ENCODE results near the gene IFITM2. TPM values are rescaled to one million over a fixed set of nuclear protein-coding genes. Genes with fewer than 3 reads are reported as not detected.
"Not testable (repeated sequence)": the region's sequence is repeated elsewhere in the genome, so short reads cannot be mapped to it uniquely, and the experiment has no call there.

Gene IFITM2
- total RNA-seq, 1 donor from 2014 or later: 253 TPM

DNA sequence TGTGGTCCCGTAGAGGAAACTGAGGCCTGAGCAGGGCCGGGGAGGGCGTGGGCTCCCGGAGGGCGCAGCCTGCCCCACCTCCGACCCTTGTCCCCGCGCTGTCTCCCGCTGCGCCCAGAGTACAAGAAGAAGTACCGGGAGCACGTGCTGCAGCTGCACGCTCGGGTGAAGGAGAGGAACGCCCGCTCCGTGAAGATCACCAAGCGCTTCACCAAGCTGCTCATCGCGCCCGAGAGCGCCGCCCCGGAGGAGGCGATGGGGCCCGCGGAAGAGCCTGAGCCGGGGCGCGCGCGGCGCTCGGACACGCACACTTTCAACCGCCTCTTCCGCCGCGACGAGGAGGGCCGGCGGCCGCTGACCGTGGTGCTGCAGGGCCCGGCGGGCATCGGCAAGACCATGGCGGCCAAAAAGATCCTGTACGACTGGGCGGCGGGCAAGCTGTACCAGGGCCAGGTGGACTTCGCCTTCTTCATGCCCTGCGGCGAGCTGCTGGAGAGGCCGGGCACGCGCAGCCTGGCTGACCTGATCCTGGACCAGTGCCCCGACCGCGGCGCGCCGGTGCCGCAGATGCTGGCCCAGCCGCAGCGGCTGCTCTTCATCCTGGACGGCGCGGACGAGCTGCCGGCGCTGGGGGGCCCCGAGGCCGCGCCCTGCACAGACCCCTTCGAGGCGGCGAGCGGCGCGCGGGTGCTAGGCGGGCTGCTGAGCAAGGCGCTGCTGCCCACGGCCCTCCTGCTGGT is 27.5 kb upstream of the IFITM2 start:
- ATAC-seq (peak; percentile 20), DNase-seq (ENCODE audit: missing footprints) (peak; percentile 80)
- intact Hi-C loops (cut with DNase I): no loop called here

DNA sequence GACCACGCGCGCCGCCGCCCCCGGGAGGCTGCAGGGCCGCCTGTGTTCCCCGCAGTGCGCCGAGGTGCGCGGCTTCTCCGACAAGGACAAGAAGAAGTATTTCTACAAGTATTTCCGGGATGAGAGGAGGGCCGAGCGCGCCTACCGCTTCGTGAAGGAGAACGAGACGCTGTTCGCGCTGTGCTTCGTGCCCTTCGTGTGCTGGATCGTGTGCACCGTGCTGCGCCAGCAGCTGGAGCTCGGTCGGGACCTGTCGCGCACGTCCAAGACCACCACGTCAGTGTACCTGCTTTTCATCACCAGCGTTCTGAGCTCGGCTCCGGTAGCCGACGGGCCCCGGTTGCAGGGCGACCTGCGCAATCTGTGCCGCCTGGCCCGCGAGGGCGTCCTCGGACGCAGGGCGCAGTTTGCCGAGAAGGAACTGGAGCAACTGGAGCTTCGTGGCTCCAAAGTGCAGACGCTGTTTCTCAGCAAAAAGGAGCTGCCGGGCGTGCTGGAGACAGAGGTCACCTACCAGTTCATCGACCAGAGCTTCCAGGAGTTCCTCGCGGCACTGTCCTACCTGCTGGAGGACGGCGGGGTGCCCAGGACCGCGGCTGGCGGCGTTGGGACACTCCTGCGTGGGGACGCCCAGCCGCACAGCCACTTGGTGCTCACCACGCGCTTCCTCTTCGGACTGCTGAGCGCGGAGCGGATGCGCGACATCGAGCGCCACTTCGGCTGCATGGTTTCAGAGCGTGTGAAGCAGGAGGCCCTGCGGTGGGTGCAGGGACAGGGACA is 26.7 kb upstream of the IFITM2 start:
- no peak for ATAC-seq
- peak; percentile 87 for DNase-seq (ENCODE audit: missing footprints)
- intact Hi-C loops (cut with DNase I): no loop called here

DNA sequence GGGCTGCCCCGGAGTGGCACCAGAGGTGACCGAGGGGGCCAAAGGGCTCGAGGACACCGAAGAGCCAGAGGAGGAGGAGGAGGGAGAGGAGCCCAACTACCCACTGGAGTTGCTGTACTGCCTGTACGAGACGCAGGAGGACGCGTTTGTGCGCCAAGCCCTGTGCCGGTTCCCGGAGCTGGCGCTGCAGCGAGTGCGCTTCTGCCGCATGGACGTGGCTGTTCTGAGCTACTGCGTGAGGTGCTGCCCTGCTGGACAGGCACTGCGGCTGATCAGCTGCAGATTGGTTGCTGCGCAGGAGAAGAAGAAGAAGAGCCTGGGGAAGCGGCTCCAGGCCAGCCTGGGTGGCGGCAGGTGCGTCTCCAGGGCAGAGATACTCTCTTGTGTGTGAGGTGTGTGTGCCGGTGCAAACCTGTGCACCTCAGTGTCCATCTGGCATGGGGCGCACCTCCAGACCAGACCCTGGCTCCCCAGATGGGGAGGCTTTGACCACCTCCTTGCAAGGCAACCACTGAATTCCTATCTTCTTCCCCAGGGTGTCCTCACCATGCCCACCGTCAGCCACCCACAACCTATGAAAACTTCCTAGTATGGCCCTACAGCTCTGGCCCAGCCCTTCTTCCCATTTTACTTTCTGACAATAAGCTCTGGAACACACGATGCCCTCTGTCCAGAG is 26.0 kb upstream of the IFITM2 start:
- DNase-seq (ENCODE audit: missing footprints) (no peak), ATAC-seq (no peak)
- intact Hi-C loops (cut with DNase I): no loop called here

DNA sequence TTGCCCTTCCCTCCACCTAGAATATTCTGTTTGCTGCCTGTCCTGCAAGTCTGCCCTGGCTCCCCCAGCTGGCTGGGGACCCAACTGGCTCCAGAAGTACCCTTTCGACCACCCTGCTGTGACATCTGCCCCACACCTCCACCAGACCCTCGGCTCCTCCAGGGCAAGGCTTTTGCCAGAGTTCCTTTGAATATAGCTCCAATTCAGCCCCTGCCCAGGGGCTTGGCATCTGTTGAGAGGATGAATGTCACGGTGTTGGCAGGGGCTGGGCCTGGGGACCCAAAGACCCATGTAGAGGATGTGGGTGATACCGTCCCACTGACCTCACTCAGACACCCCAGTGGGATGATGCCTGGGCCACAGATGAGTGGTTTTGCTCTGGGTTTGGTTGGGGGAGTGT is 25.4 kb upstream of the IFITM2 start:
- ATAC-seq (no peak), DNase-seq (ENCODE audit: missing footprints) (no peak)
- intact Hi-C loops (cut with DNase I): no loop called here

DNA sequence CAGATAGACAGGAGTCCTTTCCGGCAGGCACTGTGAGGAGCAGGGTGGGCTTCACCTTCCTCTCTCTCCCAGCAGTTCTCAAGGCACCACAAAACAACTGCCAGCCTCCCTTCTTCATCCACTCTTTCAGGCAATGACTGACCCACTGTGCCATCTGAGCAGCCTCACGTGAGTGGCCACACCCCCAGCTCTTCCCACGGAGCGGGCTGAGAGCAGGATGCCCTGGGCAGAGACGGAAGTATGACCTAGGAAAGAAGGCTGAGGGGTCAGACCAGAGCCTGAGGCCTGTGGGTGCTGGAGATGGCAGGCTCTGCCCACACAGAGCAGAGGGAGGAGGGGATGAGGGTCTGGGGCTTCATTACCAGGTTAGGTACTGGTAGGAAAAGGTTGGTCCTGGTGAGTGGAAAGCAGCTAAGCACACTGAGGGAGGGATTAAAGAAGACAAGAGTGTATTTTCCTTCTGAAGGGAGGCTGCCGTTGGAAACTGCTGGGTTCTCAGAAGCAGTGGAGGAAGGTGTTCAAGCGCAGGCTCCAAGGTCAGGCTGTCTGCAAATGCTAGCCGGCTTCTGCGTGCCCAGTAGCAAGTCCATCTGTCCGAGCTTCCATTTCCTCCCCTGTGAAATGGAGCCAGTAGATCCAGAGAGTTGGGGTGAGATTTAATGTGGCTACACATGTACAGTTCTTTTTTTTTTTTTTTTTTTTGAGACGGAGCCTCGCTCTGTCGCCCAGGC is 24.8 kb upstream of the IFITM2 start:
- ATAC-seq (no peak), DNase-seq (ENCODE audit: missing footprints) (no peak)
- intact Hi-C loops (cut with DNase I): no loop called here

DNA sequence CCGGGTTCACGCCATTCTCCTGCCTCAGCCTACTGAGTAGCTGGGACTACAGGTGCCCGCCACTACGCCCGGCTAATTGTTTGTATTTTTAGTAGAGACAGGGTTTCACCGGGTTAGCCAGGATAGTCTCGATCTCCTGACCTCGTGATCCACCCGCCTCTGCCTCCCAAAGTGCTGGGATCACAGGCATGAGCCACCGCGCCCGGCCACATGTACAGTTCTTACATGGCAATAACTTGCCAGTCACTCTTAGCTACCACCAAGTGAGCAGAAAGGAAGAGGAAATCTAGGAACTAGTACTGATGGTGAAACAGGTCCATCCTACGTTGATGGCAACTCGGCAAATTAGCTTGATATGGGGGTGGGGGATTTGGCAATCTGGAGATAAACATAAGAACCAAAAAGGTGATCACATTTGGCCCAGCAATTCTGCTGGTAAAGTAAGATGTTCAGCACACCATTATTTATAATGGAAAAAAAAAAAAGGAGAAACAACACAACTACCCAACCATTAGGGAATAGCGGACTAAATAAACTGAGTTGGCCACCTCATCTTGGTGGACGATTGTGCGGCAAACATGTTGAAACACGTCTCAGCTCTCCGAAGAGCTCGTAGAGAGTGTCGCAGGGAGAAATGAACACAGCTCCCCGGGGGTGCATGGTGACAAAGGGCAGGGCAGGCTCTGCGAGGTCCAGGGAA is 24.1 kb upstream of the IFITM2 start:
- DNase-seq (ENCODE audit: missing footprints): peak; percentile 20

DNA sequence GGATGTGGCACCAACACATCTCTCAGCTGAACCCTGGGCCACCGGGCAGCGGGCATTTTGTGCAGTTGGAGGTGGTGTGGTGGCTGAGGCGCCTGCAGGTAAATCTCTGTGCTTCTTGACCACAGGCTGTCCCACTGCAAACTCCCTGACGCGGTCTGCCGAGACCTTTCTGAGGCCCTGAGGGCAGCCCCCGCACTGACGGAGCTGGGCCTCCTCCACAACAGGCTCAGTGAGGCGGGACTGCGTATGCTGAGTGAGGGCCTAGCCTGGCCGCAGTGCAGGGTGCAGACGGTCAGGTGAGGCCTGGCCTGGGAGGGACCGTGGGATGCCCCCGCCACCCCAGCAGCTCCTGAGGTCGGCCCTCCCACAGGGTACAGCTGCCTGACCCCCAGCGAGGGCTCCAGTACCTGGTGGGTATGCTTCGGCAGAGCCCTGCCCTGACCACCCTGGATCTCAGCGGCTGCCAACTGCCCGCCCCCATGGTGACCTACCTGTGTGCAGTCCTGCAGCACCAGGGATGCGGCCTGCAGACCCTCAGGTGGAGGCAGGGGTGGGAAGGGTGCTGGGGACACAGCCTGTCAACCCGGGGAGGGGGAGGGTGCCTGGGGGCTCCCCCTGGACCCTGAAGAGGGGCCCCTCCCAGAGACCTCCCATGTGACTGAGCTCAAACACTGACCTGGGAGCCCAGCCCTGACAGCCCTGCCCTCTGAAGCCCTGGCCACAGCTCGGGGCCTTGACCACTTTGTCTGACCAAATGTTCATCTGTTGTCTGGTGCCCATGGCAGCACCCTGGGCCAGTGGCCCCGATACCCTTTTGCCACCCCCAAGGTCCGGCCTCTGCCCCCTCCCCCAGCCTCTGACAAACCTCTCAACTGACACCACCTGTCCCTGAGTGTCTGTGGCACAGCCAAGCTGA is 23.3 kb upstream of the IFITM2 start:
- no peak for ATAC-seq
- intact Hi-C loops (cut with DNase I): no loop called here
- peak; percentile 54 for DNase-seq (ENCODE audit: missing footprints)

More for the DNA sequence above, 24.1 kb upstream of the IFITM2 start:
- intact Hi-C loops (cut with DNase I): no loop called here
- no peak for ATAC-seq

DNA sequence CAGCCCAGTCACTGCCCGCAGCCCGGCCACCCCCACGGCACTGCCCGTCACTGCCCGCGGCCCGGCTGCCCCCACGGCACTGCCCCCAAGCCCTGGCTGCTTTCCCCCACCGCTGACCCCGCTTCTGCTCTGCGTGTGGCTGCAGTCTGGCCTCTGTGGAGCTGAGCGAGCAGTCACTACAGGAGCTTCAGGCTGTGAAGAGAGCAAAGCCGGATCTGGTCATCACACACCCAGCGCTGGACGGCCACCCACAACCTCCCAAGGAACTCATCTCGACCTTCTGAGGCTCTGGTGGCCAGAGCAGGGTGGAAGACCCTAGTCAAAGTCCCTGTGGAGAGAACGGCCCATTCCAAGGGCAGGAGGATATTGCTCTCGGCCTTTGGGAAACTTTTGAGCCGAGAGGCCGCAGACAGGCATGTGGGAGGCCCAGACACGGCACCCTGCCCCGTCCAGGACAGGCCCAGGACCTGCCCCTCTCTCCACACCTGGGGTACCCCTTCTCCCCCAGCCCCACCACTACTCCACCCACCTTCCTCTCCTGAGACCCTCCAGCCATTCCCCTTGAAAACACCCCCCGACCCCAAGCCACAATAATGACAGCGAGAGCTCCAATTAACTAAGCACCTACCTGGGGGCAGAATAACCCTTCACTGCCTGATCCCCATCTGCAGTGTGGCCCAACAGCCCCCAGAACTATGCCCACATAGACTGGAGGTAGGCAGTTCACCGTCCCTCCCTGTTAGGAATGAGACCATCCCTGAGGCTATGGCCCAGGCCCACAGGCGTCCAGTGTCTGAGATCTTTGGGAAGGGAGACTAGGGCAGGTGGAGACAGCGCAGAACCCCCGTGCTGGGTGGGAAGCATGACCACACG is 22.4 kb upstream of the IFITM2 start:
- intact Hi-C loops (cut with DNase I): no loop called here
- ATAC-seq: no peak
- peak; percentile 60 for DNase-seq (ENCODE audit: missing footprints)

DNA sequence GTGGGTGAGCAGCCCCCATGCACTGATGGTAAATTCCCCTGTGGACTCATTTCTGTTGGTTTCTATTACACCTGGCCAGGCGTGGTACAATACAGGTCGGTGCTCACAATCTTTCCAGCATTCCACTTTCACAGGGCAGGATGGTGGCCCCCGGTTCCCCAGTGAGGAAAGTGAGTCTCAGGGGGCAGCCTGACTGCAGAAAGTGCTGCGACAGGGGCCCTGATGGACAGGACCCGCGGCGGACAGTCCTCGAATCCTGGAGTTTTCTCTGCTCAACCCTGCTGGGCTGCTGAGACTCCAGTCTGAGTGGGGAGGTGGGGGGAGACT is 21.8 kb upstream of the IFITM2 start:
- DNase-seq (ENCODE audit: missing footprints) (no peak), ATAC-seq (no peak)
- intact Hi-C loops (cut with DNase I): no loop called here

DNA sequence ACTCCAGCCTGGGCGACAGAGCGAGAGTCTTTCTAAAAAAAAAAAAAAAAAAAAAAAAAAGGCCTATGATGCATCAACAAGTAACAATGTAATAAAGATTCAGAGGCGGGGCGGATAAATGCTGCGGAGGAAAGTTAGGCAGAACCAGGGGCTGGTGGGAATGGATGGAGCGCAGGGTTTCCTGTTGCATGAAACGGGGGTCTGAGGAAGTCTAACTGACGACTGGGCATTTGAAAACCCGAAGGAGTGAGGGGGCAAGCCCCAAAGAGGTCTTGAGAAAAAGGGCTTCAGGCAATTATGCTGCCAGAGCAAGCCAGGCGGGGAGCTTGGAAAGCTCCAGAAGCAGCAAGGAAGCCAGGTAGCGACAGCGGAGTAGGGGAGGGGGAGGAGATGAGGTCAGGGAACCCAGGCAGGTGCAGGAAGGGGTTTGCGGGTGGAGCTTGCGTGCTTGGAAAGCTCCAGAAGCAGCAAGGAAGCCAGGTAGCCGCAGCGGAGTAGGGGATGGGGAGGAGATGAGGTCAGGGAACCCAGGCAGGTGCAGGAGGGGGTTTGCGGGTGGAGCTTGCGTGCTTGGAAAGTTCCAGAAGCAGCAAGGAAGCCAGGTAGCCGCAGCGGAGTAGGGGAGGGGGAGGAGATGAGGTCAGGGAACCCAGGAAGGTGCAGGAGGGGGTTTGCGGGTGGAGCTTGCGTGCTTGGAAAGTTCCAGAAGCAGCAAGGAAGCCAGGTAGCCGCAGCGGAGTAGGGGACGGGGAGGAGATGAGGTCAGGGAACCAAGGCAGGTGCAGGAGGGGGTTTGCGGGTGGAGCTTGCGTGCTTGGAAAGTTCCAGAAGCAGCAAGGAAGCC is 20.4 kb upstream of the IFITM2 start:
- DNase-seq (ENCODE audit: missing footprints): peak; percentile 32
- intact Hi-C loops (cut with DNase I); ATAC-seq: not testable (repeated sequence)

DNA sequence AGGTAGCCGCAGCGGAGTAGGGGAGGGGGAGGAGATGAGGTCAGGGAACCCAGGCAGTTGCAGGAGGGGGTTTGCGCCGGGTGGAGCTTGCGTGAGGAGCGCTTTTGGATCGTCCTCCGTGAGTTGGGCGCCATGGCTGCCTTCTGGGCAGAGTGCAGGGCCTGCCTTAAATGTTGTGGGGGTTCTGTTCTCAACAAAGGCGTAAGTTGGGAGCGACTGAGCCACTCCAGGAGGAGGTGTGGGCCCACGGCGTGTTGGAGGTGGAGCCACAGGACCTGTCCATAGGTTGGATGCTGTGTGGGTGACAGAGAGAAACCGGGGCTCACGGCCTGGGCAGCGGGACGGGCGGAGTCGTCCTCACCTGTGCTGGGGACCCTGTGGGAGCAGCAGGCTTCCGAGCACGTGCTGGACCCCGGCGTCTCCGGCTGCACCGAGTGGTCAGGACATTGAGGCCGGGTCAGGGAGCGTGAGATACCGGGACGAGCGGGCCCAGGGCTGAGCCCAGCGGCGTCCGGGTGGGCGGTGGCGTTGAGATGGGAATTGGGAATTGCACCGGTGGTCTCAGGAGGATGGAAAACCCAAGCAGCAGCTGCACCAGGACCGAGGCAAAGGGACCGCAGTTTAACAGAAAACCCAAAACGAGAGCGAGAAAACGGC is 19.7 kb upstream of the IFITM2 start:
- DNase-seq (ENCODE audit: missing footprints) (peak; percentile 67), ATAC-seq (no peak)
- intact Hi-C loops (cut with DNase I): no loop called here

DNA sequence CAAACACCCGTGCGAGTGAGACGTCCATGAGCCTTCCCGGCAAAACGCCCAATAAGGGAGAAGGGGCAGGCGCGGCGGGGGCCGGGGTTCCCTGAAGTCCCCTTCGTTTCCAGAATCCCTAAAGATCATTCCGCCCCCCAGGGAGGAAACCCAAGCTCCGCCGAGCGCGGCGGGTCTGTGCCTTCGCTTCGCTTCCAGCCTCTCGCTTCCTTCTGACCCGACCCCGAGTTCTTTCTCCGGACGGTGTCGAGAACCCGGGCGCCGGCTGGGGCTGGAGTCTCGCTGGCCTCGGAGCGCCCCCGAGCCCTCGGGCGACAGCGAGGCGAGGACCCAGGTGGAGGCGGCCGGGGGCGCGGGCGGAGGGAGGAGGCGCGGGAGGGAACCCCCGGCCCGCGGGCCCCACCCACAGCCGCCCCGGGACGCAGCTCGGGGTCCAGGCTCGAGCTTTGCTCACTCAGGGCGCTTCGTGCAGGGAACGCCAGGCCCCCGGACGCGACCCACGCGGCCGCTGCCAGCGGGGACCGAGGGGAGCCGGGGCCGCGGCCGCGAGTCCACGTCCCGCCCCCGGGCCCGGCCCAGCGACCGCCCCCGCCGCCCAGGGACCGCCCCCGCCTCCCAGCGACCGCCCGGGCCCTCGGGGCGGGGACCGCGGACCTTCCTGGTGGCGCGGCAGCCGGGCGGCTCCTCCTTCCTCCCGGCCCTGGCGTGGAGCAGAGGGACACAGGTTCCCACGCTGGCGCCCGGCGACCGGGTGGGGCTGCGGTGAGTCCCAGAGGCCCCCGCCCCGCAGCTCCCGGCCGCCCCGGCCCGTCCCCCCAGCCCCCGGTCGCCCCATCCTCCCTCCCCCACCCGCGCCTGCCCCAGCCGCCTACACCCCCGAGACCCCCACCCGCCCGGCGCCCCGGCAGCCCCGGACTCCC is 18.9 kb upstream of the IFITM2 start, which contains the start of gene PGGHG:
Gene PGGHG, plus strand, starts transcription at position 649 of the 920 bp plus-strand sequence. CDS start 691 bp downstream, outside the sequence.
- DNase-seq (ENCODE audit: missing footprints) (peak; percentile 94), ATAC-seq (peak; percentile 83)
- intact Hi-C loops (cut with DNase I): no loop called here

DNA sequence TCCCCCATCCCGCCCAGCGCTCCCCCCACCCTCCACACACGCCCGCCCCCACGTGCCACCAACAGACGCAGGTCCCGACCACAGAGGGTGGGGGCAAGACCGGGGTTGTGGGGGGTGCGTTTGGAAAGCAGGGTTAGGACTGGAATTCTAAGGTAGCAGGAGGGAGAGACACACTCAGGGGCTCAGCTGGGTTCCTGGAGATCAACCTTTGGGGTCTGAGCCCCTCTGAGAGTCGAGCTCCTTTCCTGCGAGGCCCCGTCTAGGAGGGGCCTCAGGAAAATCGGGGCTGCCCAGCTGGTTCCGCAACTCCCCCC is 18.3 kb upstream of the IFITM2 start:
- DNase-seq (ENCODE audit: missing footprints): no peak
- no peak for ATAC-seq

More for the DNA sequence above, 18.3 kb upstream of the IFITM2 start:
- intact Hi-C loops (cut with DNase I): no loop called here
